ENCODE measurements around the gene SRD5A3.

- no peak for TF ChIP-seq SP1 (IDR thresholded peaks at IDR 0.05)
- no peak for TF ChIP-seq RAD21 (IDR thresholded peaks at IDR 0.05)
These were observed 36.5 kb downstream of the SRD5A3 start for GRCh38 chr4:55382488-55383003.

All from liver (tissue), 2 donors.